ENCODE results near the gene POMC. TPM values are rescaled to one million over a fixed set of nuclear protein-coding genes. Genes with fewer than 3 reads are reported as not detected.

POMC gene
- total and polyA plus RNA-seq, 3 experiments from 2014 or later = 4.7 to 10.9 (median 6.2) TPM

DNA sequence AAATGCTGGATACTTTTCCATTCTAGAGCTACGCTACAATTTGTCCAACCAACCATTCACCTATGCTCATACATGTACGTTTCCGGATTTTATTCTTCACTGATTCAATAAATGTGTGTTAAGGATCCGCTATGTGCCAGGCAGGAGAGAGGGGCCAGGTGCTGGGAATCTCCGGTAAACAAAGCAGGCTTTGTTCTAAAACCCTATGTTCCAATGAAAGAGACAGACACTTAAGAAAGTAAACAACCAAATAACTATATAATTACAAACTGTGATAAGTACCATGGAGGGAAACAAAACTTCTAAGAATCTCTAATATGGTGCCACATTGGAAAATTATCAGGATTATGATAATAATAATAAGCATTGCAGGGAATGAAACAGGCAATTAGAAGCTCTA, 22.2 kb upstream of the POMC start:
- H3K36me3 Mint-ChIP-seq = no peaks in the 10 kb centered on the region
- H3K4me3 Mint-ChIP-seq = no peak overlapping the region
- no peak for DNase-seq
- H3K4me3 ChIP-seq (ENCODE audit: low read length) = no peak overlapping the region
- ChIA-PET CTCF (no interaction called here), POLR2A (no interaction called here)
- H3K9me3 ChIP-seq (ENCODE audit: low read length) = no peaks in the 10 kb centered on the region
- no peak overlapping the region for H3K27ac ChIP-seq (ENCODE audit: low read depth, low read length)
- H3K4me1 ChIP-seq (ENCODE audit: insufficient read depth, low read length) = no peaks in the 10 kb centered on the region
- no peaks in the 10 kb centered on the region for H3K27me3 ChIP-seq (ENCODE audit: insufficient read depth, low read length, poor library complexity, severe bottlenecking)
- H3K27ac Mint-ChIP-seq = no peak overlapping the region
- peaks cover 6 to 7% of the 10 kb centered on the region in 2 donors for H3K27me3 Mint-ChIP-seq
- H3K9me3 Mint-ChIP-seq = no peaks in the 10 kb centered on the region
- H3K36me3 ChIP-seq (ENCODE audit: insufficient read depth, low read length) = no peaks in the 10 kb centered on the region
- H3K4me1 Mint-ChIP-seq = no peaks in the 10 kb centered on the region

DNA sequence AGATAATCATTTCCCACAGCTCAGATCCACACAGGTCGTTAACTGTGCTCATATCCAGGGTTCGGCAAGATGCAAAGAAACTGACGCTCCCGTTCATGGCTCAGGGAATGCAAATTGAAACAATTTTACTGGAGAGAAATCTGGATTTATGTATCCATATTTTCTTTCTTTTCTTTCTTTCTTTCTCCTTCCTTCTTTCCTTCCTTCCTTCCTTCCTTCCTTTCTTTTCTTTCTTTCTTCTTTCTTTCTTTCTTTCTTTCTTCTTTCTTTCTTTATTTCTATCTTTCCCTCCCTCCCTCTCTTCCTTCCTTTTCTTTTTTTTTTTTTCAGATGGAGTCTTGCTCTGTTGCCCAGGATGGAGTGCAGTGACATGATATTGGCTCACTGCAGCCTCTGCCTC, 20.0 kb upstream of the POMC start:
- no peak for DNase-seq
- Mint-ChIP-seq H3K36me3 (no peaks in the 10 kb centered on the region), H3K4me3 (no peak overlapping the region), H3K9me3 (no peaks in the 10 kb centered on the region), H3K4me1 (no peaks in the 10 kb centered on the region), H3K27ac (no peak overlapping the region), H3K27me3 (peaks cover 6 to 11% of the 10 kb centered on the region in 2 donors)
- CTCF ChIA-PET = no interaction called here
- POLR2A ChIA-PET = no interaction called here
- Histone ChIP-seq H3K9me3 (ENCODE audit: low read length) (no peaks in the 10 kb centered on the region), H3K4me3 (ENCODE audit: low read length) (no peak overlapping the region), H3K36me3 (ENCODE audit: insufficient read depth, low read length) (no peaks in the 10 kb centered on the region), H3K27ac (ENCODE audit: low read depth, low read length) (no peak overlapping the region), H3K27me3 (ENCODE audit: insufficient read depth, low read length, poor library complexity, severe bottlenecking) (no peaks in the 10 kb centered on the region), H3K4me1 (ENCODE audit: insufficient read depth, low read length) (no peaks in the 10 kb centered on the region)

- H3K4me1 Mint-ChIP-seq = no peaks in the 10 kb centered on the region
- ChIA-PET POLR2A (no interaction called here), CTCF (no interaction called here)
- DNase-seq = no peak
- H3K27ac ChIP-seq (ENCODE audit: low read depth, low read length) = no peak overlapping the region
- H3K27me3 ChIP-seq (ENCODE audit: insufficient read depth, low read length, poor library complexity, severe bottlenecking) = no peaks in the 10 kb centered on the region
- H3K9me3 Mint-ChIP-seq = no peaks in the 10 kb centered on the region
- H3K4me3 Mint-ChIP-seq = no peak overlapping the region
- no peak overlapping the region for H3K27ac Mint-ChIP-seq
- no peaks in the 10 kb centered on the region for H3K4me1 ChIP-seq (ENCODE audit: insufficient read depth, low read length)
- no peaks in the 10 kb centered on the region for H3K36me3 ChIP-seq (ENCODE audit: insufficient read depth, low read length)
- no peaks in the 10 kb centered on the region for H3K9me3 ChIP-seq (ENCODE audit: low read length)
- peaks cover 6 to 11% of the 10 kb centered on the region in 2 donors for H3K27me3 Mint-ChIP-seq
- H3K36me3 Mint-ChIP-seq = no peaks in the 10 kb centered on the region
- no peak overlapping the region for H3K4me3 ChIP-seq (ENCODE audit: low read length)
These were observed 19.5 kb upstream of the POMC start for GRCh38 chr2:25187729-25188350.

GRCh38 chr2:25184254-25184653, 15.9 kb upstream of the POMC start:
- CTCF ChIA-PET = no interaction called here
- Mint-ChIP-seq H3K4me3 (no peak overlapping the region), H3K27ac (peak overlapping the region in 1 of 8 donors; percentile 13), H3K36me3 (no peaks in the 10 kb centered on the region), H3K27me3 (peaks cover 8 to 16% of the 10 kb centered on the region in 2 donors), H3K9me3 (no peaks in the 10 kb centered on the region), H3K4me1 (no peaks in the 10 kb centered on the region)
- Histone ChIP-seq H3K9me3 (ENCODE audit: low read length) (no peaks in the 10 kb centered on the region), H3K36me3 (ENCODE audit: insufficient read depth, low read length) (no peaks in the 10 kb centered on the region), H3K27me3 (ENCODE audit: insufficient read depth, low read length, poor library complexity, severe bottlenecking) (no peaks in the 10 kb centered on the region), H3K27ac (ENCODE audit: low read depth, low read length) (no peak overlapping the region), H3K4me1 (ENCODE audit: insufficient read depth, low read length) (no peaks in the 10 kb centered on the region), H3K4me3 (ENCODE audit: low read length) (no peak overlapping the region)
- POLR2A ChIA-PET = interaction anchor here (0.6 kb wide), 1 partner anchor 12 kb away, joined by 12 read pairs; no protein-coding TSS in a partner anchor
- DNase-seq = no peak

DNA sequence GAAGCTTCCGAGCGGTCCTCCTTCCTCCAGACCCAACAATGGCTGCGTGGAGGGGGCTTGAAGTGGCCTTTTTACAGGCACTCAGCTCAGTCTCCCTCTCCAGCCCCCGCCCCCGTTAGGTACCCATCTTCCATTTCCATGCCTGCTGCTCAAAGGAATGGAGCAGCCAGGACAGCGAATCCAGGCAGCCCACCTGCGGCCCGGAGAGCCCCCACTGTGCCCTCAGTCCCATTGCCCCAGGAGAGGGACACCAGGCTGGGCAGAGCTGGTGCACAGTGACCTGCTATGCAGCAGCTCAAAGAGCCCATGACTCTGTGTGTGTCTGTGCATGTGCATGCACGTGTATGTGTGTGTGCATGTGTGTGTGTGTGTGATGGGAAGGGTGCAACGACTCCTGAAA, 10.6 kb upstream of the POMC start:
- ChIA-PET POLR2A (no interaction called here), CTCF (no interaction called here)
- no peak for DNase-seq
- no peaks in the 10 kb centered on the region for H3K4me1 ChIP-seq (ENCODE audit: insufficient read depth, low read length)
- no peak overlapping the region for H3K27ac Mint-ChIP-seq
- H3K4me3 ChIP-seq (ENCODE audit: low read length) = no peak overlapping the region
- H3K36me3 Mint-ChIP-seq = no peaks in the 10 kb centered on the region
- H3K36me3 ChIP-seq (ENCODE audit: insufficient read depth, low read length) = no peaks in the 10 kb centered on the region
- no peak overlapping the region for H3K27ac ChIP-seq (ENCODE audit: low read depth, low read length)
- H3K27me3 ChIP-seq (ENCODE audit: insufficient read depth, low read length, poor library complexity, severe bottlenecking) = no peaks in the 10 kb centered on the region
- no peaks in the 10 kb centered on the region for H3K9me3 Mint-ChIP-seq
- H3K4me1 Mint-ChIP-seq = no peaks in the 10 kb centered on the region
- H3K4me3 Mint-ChIP-seq = no peak overlapping the region
- H3K9me3 ChIP-seq (ENCODE audit: low read length) = no peaks in the 10 kb centered on the region
- peaks cover 9 to 31% of the 10 kb centered on the region in 2 donors for H3K27me3 Mint-ChIP-seq

DNA sequence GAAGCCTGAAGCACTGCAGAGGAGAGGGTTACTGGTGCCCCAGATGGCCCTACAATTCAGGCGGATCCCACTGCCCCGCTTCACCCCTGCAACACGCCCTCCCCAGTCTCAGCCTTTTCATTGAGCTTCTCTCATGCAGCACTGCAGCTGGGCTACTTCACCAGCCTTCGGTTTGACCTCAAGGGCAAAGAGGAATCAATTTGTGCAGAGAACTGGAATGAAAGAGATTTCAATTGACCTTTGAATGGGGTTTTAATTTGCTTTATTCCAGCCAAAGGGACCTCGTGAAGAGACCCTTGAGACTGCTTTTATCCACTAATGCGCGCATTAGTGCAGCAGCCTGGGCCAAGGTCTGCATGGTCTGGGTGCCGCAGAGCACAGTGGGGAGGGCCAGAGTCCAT, 8.8 kb upstream of the POMC start:
- Histone ChIP-seq H3K36me3 (ENCODE audit: insufficient read depth, low read length) (no peaks in the 10 kb centered on the region), H3K4me3 (ENCODE audit: low read length) (no peak overlapping the region), H3K27me3 (ENCODE audit: insufficient read depth, low read length, poor library complexity, severe bottlenecking) (no peaks in the 10 kb centered on the region), H3K9me3 (ENCODE audit: low read length) (no peaks in the 10 kb centered on the region), H3K27ac (ENCODE audit: low read depth, low read length) (no peak overlapping the region), H3K4me1 (ENCODE audit: insufficient read depth, low read length) (no peaks in the 10 kb centered on the region)
- no peaks in the 10 kb centered on the region for H3K9me3 Mint-ChIP-seq
- no peaks in the 10 kb centered on the region for H3K36me3 Mint-ChIP-seq
- H3K27me3 Mint-ChIP-seq = peaks cover 18 to 41% of the 10 kb centered on the region in 2 donors
- no peaks in the 10 kb centered on the region for H3K4me1 Mint-ChIP-seq
- ChIA-PET CTCF (no interaction called here), POLR2A (no interaction called here)
- DNase-seq = no peak
- H3K27ac Mint-ChIP-seq = no peak overlapping the region
- no peak overlapping the region for H3K4me3 Mint-ChIP-seq

GRCh38 chr2:25176541-25177181, 8.3 kb upstream of the POMC start:
- H3K27me3 Mint-ChIP-seq = peaks cover 20 to 37% of the 10 kb centered on the region in 2 donors
- Histone ChIP-seq H3K4me1 (ENCODE audit: insufficient read depth, low read length) (no peaks in the 10 kb centered on the region), H3K4me3 (ENCODE audit: low read length) (no peak overlapping the region), H3K27me3 (ENCODE audit: insufficient read depth, low read length, poor library complexity, severe bottlenecking) (no peaks in the 10 kb centered on the region), H3K9me3 (ENCODE audit: low read length) (no peaks in the 10 kb centered on the region), H3K36me3 (ENCODE audit: insufficient read depth, low read length) (no peaks in the 10 kb centered on the region), H3K27ac (ENCODE audit: low read depth, low read length) (no peak overlapping the region)
- H3K4me3 Mint-ChIP-seq = no peak overlapping the region
- H3K27ac Mint-ChIP-seq = peak overlapping the region in 1 of 8 donors; percentile 9
- no peaks in the 10 kb centered on the region for H3K9me3 Mint-ChIP-seq
- no peaks in the 10 kb centered on the region for H3K36me3 Mint-ChIP-seq
- ChIA-PET POLR2A (no interaction called here), CTCF (no interaction called here)
- DNase-seq = no peak
- no peaks in the 10 kb centered on the region for H3K4me1 Mint-ChIP-seq

GRCh38 chr2:25176138-25176537, 7.8 kb upstream of the POMC start:
- Histone ChIP-seq H3K4me1 (ENCODE audit: insufficient read depth, low read length) (no peaks in the 10 kb centered on the region), H3K27ac (ENCODE audit: low read depth, low read length) (no peak overlapping the region), H3K9me3 (ENCODE audit: low read length) (no peaks in the 10 kb centered on the region), H3K36me3 (ENCODE audit: insufficient read depth, low read length) (no peaks in the 10 kb centered on the region), H3K4me3 (ENCODE audit: low read length) (no peak overlapping the region), H3K27me3 (ENCODE audit: insufficient read depth, low read length, poor library complexity, severe bottlenecking) (no peaks in the 10 kb centered on the region)
- ChIA-PET CTCF (no interaction called here), POLR2A (no interaction called here)
- H3K4me3 Mint-ChIP-seq = no peak overlapping the region
- no peak overlapping the region for H3K27ac Mint-ChIP-seq
- H3K27me3 Mint-ChIP-seq = peaks cover 22 to 40% of the 10 kb centered on the region in 2 donors
- no peaks in the 10 kb centered on the region for H3K9me3 Mint-ChIP-seq
- DNase-seq = no peak
- H3K4me1 Mint-ChIP-seq = no peaks in the 10 kb centered on the region
- no peaks in the 10 kb centered on the region for H3K36me3 Mint-ChIP-seq
